C4-2B (cell line): ENCODE results near the gene CDH23.

Experiments used
- H3K27ac ChIP-seq: fragments of 450-650 bp; 2 replicates; pipeline ENCODE4 v1.5.1; 2017
- ZFX ChIP-seq: fragments of 450-650 bp; IDR thresholded peaks from 2 replicates; pipeline ENCODE4 v1.6.1; 2017
- TF ChIP-seq, protein P1 (sequence below): fragments of 450-650 bp; conservative IDR thresholded peaks from 2 replicates; pipeline ENCODE4 v1.5.1; 2017; ENCODE audit warnings: mild to moderate bottlenecking

Gene CDH23

DNA sequence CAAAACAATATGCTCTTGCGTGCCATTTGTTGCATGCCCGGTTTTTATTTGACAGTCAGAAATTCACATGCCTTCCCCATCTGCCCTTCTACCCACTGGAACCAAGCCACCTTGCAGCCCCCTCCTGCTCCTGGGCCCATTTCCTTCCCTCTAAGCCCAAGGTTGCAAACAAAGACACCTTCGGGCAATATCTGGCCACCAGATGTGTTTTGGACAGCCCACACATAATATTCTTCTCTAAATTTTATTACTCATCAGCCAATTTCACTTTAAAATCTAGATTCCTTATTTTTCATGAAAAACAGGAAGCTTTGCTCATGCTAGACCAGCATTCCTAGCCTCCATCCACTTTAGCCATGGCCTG lies 341.1 kb downstream of the CDH23 start:
- TF ChIP-seq, protein P1, sequence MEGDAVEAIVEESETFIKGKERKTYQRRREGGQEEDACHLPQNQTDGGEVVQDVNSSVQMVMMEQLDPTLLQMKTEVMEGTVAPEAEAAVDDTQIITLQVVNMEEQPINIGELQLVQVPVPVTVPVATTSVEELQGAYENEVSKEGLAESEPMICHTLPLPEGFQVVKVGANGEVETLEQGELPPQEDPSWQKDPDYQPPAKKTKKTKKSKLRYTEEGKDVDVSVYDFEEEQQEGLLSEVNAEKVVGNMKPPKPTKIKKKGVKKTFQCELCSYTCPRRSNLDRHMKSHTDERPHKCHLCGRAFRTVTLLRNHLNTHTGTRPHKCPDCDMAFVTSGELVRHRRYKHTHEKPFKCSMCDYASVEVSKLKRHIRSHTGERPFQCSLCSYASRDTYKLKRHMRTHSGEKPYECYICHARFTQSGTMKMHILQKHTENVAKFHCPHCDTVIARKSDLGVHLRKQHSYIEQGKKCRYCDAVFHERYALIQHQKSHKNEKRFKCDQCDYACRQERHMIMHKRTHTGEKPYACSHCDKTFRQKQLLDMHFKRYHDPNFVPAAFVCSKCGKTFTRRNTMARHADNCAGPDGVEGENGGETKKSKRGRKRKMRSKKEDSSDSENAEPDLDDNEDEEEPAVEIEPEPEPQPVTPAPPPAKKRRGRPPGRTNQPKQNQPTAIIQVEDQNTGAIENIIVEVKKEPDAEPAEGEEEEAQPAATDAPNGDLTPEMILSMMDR, result no peak
- no peak for TF ChIP-seq ZFX
- peak overlapping the region; percentile 89 for H3K27ac ChIP-seq

DNA sequence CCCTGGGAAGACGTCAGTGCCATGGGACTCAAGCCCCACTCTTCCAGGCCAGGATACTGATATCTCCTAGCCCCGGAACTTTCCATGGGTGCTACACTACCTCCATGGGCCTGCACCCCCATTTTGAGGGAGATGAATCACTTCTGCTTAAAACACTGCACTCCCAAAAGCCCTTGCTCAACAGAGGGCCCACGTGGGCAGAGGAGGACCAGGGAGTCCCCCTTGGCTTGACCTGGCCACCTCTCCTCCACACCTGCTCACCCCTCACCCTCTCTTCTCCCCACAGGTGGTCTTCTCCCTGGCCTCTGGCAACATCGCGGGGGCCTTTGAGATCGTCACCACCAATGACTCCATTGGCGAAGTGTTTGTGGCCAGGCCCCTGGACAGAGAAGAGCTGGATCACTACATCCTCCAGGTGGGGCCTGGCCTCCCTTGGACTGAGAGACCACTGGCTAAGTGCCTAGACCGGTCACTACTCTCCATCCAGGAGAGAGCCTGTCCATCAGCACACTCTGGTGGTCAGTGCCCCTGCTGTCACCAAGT lies 342.7 kb downstream of the CDH23 start:
- H3K27ac ChIP-seq, result peak overlapping the region; percentile 89
- TF ChIP-seq ZFX, result no peak
- TF ChIP-seq, protein P1, result no peak

DNA sequence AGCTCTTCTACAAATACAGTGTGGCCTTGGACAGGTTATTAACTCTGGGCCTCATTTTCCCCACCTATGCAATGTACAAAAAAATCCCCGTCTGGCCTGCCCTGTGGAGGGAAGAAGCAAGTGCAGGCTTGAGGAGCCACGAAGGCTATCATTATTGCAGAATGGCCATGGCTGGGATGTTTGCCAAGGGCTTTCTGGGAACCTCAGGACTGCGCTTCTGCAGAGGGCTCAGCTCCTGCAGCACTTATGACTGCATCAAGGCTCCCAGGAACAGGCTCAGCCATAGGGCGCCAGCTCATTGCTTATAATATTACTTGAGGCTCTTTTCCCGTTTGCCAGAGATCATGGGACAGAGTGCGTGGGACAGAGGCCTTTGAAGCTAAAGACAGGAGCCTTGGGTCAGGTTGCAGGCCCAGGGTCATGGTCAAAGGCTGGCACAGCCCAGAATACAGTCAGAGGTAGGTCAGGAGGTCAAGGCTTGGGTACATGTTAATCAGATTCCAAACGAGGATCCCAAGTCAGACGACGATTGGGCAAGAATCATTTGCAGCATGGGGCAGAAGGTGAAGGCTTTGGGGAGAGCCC lies 343.4 kb downstream of the CDH23 start:
- TF ChIP-seq, protein P1, result no peak
- TF ChIP-seq ZFX, result no peak
- no peak overlapping the region for H3K27ac ChIP-seq

DNA sequence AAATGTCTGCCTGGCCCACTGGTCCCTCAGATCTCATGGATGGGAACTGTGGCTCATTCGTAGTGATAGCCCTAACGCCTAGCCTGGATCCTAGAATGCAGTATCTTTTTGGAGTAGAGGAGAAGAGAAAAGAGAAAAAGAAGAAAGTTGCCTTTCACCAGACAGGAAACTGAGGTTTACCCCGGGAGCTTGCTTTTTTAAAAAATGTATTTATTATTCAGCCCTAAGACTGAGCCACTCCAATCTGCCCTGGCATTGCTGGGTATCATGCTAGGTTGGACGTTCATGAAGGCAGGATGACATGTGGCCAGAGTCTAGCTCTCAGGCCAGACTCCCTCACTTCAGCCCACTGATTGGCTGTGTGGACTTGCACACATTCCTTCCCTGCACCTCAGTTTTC lies 344.3 kb downstream of the CDH23 start:
- H3K27ac ChIP-seq, result no peak overlapping the region
- TF ChIP-seq, protein P1, result no peak
- no peak for TF ChIP-seq ZFX

DNA sequence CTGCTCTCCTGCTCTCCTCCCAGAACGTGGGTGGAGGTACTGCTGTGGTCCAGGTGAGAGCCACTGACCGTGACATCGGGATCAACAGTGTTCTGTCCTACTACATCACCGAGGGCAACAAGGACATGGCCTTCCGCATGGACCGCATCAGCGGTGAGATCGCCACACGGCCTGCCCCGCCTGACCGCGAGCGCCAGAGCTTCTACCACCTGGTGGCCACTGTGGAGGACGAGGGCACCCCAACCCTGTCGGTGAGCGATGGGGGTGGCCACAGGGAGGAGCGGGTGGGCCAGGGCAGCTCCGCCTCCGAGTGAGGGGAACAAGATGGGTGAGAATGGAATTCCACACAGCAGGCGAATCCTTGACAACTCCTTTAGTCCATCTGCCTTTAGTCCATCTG lies 345.0 kb downstream of the CDH23 start:
- no peak overlapping the region for H3K27ac ChIP-seq
- TF ChIP-seq ZFX, result no peak
- TF ChIP-seq, protein P1, result no peak

DNA sequence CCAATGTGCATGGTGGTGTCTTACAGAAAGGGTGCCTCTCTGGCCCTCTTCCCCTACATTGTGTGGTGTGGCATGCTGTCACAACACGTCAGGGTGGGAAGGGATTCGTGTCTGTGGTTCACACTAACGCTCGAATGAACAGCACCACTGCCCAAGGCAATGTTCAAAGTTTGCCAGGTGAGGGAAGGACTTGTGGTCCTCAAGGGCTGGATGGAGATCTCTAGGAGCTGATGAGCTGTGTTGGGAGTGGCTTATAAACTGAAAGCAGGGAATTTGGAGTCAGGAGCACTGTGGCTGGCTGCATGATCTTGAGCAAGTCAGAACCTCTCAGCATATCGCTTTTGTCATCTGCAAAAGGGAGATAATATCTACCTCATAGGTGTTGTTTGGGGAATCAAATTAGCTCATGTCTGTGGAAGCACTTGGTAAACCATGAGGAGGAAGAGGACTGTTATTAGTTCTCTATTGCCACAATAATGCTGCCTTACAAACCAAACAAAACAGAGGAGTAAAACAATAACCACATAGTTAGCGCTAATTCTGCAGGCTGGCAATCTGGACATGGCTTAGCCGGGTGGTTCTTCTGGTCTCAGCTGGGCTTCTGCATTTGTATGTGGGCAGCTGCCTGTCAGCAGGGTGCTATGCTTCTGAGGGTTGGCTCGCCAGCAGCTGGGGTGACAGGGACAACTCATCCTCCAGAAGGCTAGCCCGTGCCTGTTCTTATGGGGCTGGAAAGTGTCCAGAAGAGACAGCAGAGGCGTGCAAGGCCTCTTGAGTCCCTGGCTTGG lies 345.8 kb downstream of the CDH23 start:
- no peak overlapping the region for H3K27ac ChIP-seq
- TF ChIP-seq, protein P1, result no peak
- TF ChIP-seq ZFX, result no peak

DNA sequence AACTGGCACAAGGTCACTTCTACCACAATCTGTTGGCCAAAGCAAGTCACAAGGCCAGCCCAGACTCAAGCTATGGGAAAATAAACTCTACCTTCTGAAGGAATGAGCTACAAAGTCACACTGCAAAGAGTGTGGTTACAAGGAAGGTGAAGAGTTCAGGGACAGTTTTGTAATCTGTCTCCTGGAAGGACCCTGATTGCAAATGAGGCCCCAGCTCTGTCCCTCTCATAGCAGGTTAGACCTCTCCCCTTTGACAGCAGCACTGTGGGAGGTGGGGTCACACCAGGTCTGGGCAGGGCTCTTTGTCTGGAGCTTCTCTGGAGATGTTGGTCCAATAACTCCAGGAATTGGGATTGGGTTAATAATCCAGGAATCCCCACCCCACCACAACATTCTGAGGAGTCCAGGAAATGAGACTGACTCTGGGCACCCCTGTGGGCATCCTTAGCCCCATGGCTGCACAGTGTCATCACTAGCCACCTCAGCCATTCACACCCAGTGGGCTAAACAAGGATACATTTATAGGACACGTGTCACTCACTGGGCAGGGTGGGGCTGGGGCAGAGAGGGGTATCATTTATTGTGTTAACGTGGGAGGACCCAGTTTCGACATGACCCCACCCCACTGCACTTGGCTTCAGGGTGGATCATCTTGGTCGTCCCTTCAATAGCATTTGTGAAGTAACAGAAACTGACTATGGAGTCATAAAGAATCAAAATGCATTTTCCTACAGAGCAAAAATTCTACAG lies 346.5 kb downstream of the CDH23 start:
- TF ChIP-seq, protein P1, result no peak
- TF ChIP-seq ZFX, result no peak
- no peak overlapping the region for H3K27ac ChIP-seq
